A172 (cell line): ENCODE data around the gene SLC25A3. TPM values are rescaled to one million over a fixed set of nuclear protein-coding genes. Genes with fewer than 3 reads are reported as not detected.
"Not testable (repeated sequence)": the region's sequence is repeated elsewhere in the genome, so short reads cannot be mapped to it uniquely, and the experiment has no call there.

ENCODE experiments used
- DNase-seq: peaks from one replicate; pipeline ENCODE4 v3.0.0-alpha.2; 2015; ENCODE audit warnings: low spot score
- total RNA-seq: library from RNA; depleted of rRNA; stranded (reverse); fragments of >200 nt; shearing (Covaris generic); gene quantifications from 2 replicates; pipeline ENCODE4 v1.2.3, GENCODE V29; 2014; rRNA removed

The SLC25A3 gene
- 792 and 794 TPM in 2 replicates for total RNA-seq

- peak; percentile 94 for DNase-seq
Measured at GRCh38 chr12:98593351-98594049, at the start of gene SLC25A3. Gene SLC25A3, plus strand, starts transcription at chr12:98593686. Its CDS starts 293 bp downstream, at chr12:98593979.

GRCh38 chr12:98543701-98544100, 49.8 kb upstream of the SLC25A3 start:
- DNase-seq, result no peak

GRCh38 chr12:98544751-98545150, 48.7 kb upstream of the SLC25A3 start:
- no peak for DNase-seq

GRCh38 chr12:98549371-98550110, 43.9 kb upstream of the SLC25A3 start:
- no peak for DNase-seq

- DNase-seq, result no peak
Measured at GRCh38 chr12:98551787-98552186, 41.7 kb upstream of the SLC25A3 start.

- not testable (repeated sequence) for DNase-seq
Measured at GRCh38 chr12:98558097-98558496, 35.4 kb upstream of the SLC25A3 start.

- DNase-seq, result no peak
Measured at GRCh38 chr12:98559666-98560065, 33.8 kb upstream of the SLC25A3 start.

- DNase-seq, result no peak
Measured at GRCh38 chr12:98561846-98562245, 31.6 kb upstream of the SLC25A3 start.

- DNase-seq, result no peak
Measured at GRCh38 chr12:98572010-98572409, 21.5 kb upstream of the SLC25A3 start.

GRCh38 chr12:98574110-98574509, 19.4 kb upstream of the SLC25A3 start:
- no peak for DNase-seq

- DNase-seq, result no peak
Measured at GRCh38 chr12:98575013-98575412, 18.5 kb upstream of the SLC25A3 start.

- not testable (repeated sequence) for DNase-seq
Measured at GRCh38 chr12:98576795-98577194, 16.7 kb upstream of the SLC25A3 start.

GRCh38 chr12:98578392-98578791, 15.1 kb upstream of the SLC25A3 start:
- no peak for DNase-seq

GRCh38 chr12:98578821-98579220, 14.7 kb upstream of the SLC25A3 start:
- peak; percentile 42 for DNase-seq

GRCh38 chr12:98579347-98579746, 14.1 kb upstream of the SLC25A3 start:
- DNase-seq, result no peak

GRCh38 chr12:98579835-98580234, 13.7 kb upstream of the SLC25A3 start:
- no peak for DNase-seq

GRCh38 chr12:98580695-98581094, 12.8 kb upstream of the SLC25A3 start:
- no peak for DNase-seq

- no peak for DNase-seq
Measured at GRCh38 chr12:98581101-98581500, 12.4 kb upstream of the SLC25A3 start.

GRCh38 chr12:98582093-98582492, 11.4 kb upstream of the SLC25A3 start:
- peak; percentile 10 for DNase-seq

GRCh38 chr12:98587084-98587483, 6.4 kb upstream of the SLC25A3 start:
- DNase-seq, result no peak

- DNase-seq, result no peak
Measured at GRCh38 chr12:98591209-98591608, 2.3 kb upstream of the SLC25A3 start.

- no peak for DNase-seq
Measured at GRCh38 chr12:98592825-98593322, 612 bp upstream of the SLC25A3 start.
